ENCODE measurements around the gene DNM3.
"Not testable (repeated sequence)": the region's sequence is repeated elsewhere in the genome, so short reads cannot be mapped to it uniquely, and the experiment has no call there.

The DNM3 gene

DNA sequence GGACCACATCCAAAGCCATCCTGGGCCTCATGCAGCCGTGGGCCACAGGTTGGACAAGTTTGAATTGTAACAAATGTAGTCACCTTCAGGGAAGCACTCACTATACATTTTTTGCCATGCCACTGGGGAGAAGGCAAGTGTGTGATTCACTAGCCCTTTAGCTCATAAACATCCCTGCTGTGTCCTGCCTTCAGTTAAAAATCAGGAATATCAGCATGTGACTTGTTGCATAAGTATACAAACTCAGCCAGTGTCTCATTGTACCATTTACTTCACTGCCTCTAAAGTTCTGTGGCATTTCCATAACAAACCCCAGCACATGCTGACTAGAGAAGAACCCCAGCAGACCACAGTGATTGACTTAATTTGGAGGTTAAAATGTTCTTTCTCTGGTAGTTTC lies 437.2 kb downstream of the DNM3 start:
- Histone ChIP-seq H3K27me3 (ENCODE audit: low read depth) (no peaks in the 10 kb centered on the region), H3K9me3 (no peaks in the 10 kb centered on the region), H3K4me1 (no peaks in the 10 kb centered on the region), H3K36me3 (replicated peaks) (no peaks in the 10 kb centered on the region), H3K4me3 (no peak overlapping the region)
- in situ Hi-C loops (cut with MboI; ENCODE audit: low sequenced_read_pairs), result no loop called here
- DNase-seq (ENCODE audit: low spot score in 2 of 2), result no peak

DNA sequence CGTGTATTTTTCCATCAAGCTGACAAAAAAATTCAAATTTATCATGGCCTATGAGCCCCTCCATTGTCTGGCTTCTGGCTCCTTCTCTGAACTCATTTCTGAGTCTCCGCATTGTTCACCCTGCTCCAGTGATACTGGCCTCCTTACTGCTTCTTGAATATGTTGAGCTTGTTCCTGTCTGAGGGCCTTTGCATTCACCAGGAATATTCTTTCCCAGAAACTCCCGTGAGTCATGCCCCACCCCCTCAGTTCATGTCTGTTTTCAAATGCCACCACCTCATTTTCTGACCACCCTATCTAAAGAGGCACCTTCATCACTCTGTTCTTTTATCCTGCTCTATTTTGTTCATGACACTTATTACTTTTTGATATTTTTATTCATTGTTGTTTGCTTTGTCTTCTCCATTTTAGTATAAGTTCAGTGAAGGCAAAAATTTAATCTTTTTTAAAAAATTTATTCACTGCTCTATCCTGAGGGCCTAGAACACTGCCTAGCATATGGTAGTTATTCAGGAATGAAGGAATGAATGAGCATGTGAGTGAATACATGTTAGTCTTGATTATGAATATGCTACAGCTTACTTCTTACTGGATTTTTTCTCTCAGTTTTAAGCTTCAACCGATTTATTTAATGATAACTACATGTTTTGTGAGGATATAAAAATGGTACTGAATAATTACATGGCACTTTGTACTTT lies 438.8 kb downstream of the DNM3 start:
- Histone ChIP-seq H3K4me1 (no peaks in the 10 kb centered on the region), H3K36me3 (replicated peaks) (no peaks in the 10 kb centered on the region), H3K9me3 (no peaks in the 10 kb centered on the region), H3K27me3 (ENCODE audit: low read depth) (no peaks in the 10 kb centered on the region), H3K4me3 (no peak overlapping the region)
- in situ Hi-C loops (cut with MboI; ENCODE audit: low sequenced_read_pairs), result no loop called here
- DNase-seq (ENCODE audit: low spot score in 2 of 2), result no peak

DNA sequence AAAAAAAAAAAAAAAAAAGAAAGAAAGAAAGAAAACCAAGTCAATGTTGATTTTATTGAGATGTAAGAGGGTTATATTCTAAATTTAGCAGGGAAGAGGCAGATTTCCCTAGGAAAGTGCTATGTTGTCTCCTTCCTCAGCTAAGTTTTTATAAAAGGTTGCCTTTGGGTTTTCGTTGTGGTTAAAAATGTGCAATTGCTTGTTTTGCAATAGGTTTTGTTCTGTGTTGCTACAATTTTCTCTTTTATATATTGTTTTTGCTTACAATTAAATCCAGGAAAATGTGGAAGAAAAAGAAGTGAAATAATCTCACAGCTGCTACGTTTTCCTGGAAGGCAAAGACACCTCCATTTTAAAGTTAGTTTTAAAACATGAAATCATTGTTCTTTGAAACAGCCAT lies 442.5 kb downstream of the DNM3 start:
- Histone ChIP-seq H3K4me3 (no peak overlapping the region), H3K36me3 (replicated peaks) (no peaks in the 10 kb centered on the region), H3K9me3 (no peaks in the 10 kb centered on the region), H3K27me3 (ENCODE audit: low read depth) (no peaks in the 10 kb centered on the region), H3K4me1 (no peaks in the 10 kb centered on the region)
- DNase-seq (ENCODE audit: low spot score in 2 of 2), result no peak
- in situ Hi-C loops (cut with MboI; ENCODE audit: low sequenced_read_pairs), result no loop called here

DNA sequence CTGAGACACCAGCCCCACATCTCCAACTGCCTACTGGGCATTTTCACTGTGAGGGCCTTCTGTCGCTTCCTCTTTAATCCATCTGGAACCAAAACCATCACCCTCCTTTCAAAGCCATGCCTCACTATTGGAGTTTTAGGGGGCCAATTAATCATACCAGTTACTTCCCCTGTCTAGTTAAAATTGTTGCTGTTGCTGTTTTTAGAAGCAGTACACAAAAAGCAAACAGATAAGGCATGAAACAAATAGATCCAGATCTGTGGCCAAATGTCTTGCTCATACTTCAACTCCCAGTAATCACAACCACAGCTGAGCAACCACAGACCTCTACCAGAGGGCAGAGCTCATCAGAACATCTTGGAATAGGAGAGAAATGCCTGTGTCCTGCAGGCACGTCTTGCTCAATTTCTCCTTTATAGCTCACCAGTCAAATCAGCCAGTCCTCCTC lies 445.4 kb downstream of the DNM3 start:
- in situ Hi-C loops (cut with MboI; ENCODE audit: low sequenced_read_pairs), result no loop called here
- Histone ChIP-seq H3K9me3 (no peaks in the 10 kb centered on the region), H3K4me1 (no peaks in the 10 kb centered on the region), H3K4me3 (no peak overlapping the region), H3K27me3 (ENCODE audit: low read depth) (no peaks in the 10 kb centered on the region), H3K36me3 (replicated peaks) (no peaks in the 10 kb centered on the region)
- DNase-seq (ENCODE audit: low spot score in 2 of 2), result no peak

DNA sequence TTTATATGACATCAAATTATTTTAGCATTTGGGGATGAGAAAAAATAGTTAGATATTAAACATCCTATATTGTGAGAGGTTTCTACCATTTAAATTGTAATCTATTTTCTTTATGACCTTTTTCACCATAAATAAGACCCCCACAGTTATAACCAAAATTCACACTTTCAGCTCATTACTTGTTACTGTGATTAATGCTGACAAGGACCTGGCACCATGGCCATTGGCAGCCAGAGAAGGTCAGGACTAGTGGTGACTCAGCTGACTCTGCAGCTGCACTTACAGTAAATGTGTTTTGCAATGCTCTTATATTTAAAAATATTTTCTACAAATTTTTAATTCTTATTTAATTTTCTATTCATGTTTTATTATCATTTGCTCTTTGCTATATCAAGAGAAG lies 445.9 kb downstream of the DNM3 start:
- H3K4me1 ChIP-seq, result no peaks in the 10 kb centered on the region
- no peaks in the 10 kb centered on the region for H3K36me3 ChIP-seq (replicated peaks)
- no peak overlapping the region for H3K4me3 ChIP-seq
- DNase-seq (ENCODE audit: low spot score in 2 of 2), result no peak
- no peaks in the 10 kb centered on the region for H3K9me3 ChIP-seq
- no peaks in the 10 kb centered on the region for H3K27me3 ChIP-seq (ENCODE audit: low read depth)
- in situ Hi-C loops (cut with MboI; ENCODE audit: low sequenced_read_pairs), result no loop called here

DNA sequence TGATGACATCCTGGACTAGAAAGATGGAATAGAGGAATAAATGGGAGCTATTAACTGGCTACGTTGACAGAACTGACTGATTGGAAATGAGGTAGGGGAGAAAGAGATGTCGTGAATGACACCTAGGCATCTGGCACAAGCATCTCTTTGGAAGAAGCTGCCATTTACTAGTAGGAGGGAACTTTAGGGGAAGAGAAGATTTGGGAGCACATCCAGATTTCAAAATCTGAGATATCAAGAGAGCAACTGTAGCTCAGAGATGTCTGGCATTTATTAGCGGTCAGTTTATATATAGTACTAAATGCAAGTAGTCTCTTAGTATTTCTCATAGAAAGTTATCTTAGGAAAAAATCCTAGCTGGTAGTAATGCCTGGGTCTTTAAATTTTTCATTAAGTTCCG lies 447.3 kb downstream of the DNM3 start:
- Histone ChIP-seq H3K4me1 (no peaks in the 10 kb centered on the region; the same call in 1 of the 2 replicates), H3K36me3 (replicated peaks) (no peaks in the 10 kb centered on the region), H3K27me3 (ENCODE audit: low read depth) (no peaks in the 10 kb centered on the region), H3K9me3 (no peaks in the 10 kb centered on the region), H3K4me3 (no peak overlapping the region)
- no peak for DNase-seq (ENCODE audit: low spot score in 2 of 2)
- in situ Hi-C loops (cut with MboI; ENCODE audit: low sequenced_read_pairs), result no loop called here

DNA sequence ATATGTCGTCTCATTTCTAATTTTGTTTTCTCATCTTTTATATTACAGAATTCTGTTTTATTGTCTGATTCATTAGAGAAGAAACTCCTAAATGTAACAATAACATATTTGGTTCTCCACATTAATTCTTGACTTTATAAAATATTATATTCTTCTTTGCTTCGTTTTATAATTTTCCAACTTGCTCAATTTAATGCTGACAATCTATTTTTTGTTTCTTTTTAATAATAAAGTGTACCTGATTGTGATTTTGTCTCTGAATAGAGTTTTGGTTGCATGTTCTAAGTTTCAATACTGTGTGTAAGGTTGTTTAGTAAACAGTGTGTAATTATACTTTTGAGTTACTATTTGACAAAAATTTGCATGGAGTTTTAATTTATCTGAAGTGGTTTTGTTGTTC lies 448.1 kb downstream of the DNM3 start:
- no peaks in the 10 kb centered on the region for H3K9me3 ChIP-seq
- H3K4me3 ChIP-seq, result no peak overlapping the region
- H3K27me3 ChIP-seq (ENCODE audit: low read depth), result no peaks in the 10 kb centered on the region
- H3K36me3 ChIP-seq (replicated peaks), result no peaks in the 10 kb centered on the region
- no peaks in the 10 kb centered on the region; the same call in 1 of the 2 replicates for H3K4me1 ChIP-seq
- no peak for DNase-seq (ENCODE audit: low spot score in 2 of 2)
- in situ Hi-C loops (cut with MboI; ENCODE audit: low sequenced_read_pairs), result no loop called here

DNA sequence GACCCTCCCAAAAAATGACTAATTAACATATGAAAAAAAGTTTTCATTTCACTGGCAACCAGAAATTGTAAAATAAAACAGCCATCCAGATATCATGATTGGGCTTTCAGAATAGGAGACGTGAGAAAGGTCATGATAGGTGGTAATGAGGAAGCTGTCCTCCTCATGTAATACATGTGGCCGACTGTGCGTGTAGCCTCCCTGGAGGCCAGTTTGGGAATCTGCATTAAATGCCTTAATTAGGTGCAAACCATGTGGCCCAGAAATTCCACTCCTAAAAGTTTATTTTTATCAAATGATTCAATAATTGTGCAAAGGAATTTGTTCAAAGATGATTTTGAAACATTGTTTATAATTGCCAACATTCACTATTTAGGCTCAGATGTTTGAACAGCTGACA lies 451.5 kb downstream of the DNM3 start:
- H3K27me3 ChIP-seq (ENCODE audit: low read depth), result no peaks in the 10 kb centered on the region
- H3K4me3 ChIP-seq, result no peak overlapping the region
- H3K9me3 ChIP-seq, result no peaks in the 10 kb centered on the region
- H3K36me3 ChIP-seq (replicated peaks), result no peaks in the 10 kb centered on the region
- no peak for DNase-seq (ENCODE audit: low spot score in 2 of 2)
- in situ Hi-C loops (cut with MboI; ENCODE audit: low sequenced_read_pairs), result no loop called here
- H3K4me1 ChIP-seq, result no peaks in the 10 kb centered on the region; the same call in 1 of the 2 replicates

DNA sequence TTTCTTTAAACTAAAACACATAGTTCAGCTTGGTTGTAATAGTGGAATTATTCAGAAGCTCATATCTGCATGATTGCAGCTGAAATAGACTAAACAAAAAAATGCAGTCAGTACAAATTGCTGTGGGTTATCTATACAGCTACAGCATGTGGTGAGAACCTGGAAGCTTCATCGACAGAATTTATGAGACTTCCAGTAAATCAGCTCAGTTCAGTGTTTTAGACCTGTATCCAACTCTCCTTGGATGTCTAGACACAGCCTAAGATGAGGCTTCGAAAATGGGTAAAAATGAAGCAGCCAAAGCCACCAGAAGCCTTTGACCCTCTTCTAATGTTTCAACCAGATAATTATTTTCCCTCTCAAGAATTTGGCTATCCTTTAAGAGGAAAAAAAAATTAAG lies 452.1 kb downstream of the DNM3 start:
- in situ Hi-C loops (cut with MboI; ENCODE audit: low sequenced_read_pairs), result no loop called here
- Histone ChIP-seq H3K9me3 (no peaks in the 10 kb centered on the region), H3K4me1 (no peaks in the 10 kb centered on the region; the same call in 1 of the 2 replicates), H3K36me3 (replicated peaks) (no peaks in the 10 kb centered on the region), H3K27me3 (ENCODE audit: low read depth) (no peaks in the 10 kb centered on the region), H3K4me3 (no peak overlapping the region)
- DNase-seq (ENCODE audit: low spot score in 2 of 2), result no peak

DNA sequence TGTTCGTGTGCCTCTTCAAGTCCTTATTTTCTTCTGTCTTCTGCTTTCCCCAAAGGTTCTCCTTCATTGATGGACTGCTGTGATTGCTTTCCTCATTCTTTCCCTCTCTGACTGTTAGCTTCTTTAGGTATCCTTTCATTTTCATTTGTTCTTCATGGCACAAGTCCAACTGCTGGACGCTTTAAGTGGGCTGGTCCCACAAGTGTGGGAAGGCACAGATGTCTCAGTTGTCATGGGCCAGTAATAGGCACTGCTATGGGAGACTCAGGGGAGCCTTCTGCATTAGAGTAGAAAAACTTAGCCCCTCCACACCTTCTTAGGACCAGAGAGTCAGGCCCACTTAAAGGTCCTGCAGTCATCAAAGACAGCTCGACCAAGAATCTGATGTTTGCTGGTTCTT lies 456.8 kb downstream of the DNM3 start:
- in situ Hi-C loops (cut with MboI; ENCODE audit: low sequenced_read_pairs), result no loop called here
- H3K4me3 ChIP-seq, result no peak overlapping the region
- H3K4me1 ChIP-seq, result no peaks in the 10 kb centered on the region
- no peak for DNase-seq (ENCODE audit: low spot score in 2 of 2)
- no peaks in the 10 kb centered on the region for H3K9me3 ChIP-seq
- H3K27me3 ChIP-seq (ENCODE audit: low read depth), result no peaks in the 10 kb centered on the region
- H3K36me3 ChIP-seq (replicated peaks), result no peaks in the 10 kb centered on the region

DNA sequence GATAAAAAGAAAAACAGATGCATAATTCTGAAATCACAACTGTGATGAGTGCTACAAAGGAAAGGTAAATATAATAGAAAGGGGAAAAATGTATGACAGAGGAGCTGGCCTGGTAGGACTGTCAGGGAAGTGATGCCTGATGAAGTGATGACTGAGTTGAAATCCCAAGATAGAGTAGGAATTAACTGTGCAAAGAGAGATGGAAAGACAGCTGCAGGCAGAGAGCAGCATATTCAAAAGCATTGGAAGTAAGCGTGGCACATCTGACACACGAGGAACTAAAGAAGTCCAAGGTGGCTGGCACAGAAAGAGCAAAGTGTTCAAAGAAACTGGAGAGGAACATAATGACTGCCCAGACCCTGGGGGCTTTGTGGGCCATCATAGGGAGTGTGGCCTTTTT lies 457.6 kb downstream of the DNM3 start:
- in situ Hi-C loops (cut with MboI; ENCODE audit: low sequenced_read_pairs), result no loop called here
- Histone ChIP-seq H3K36me3 (replicated peaks) (no peaks in the 10 kb centered on the region), H3K27me3 (ENCODE audit: low read depth) (no peaks in the 10 kb centered on the region), H3K4me3 (no peak overlapping the region), H3K9me3 (no peaks in the 10 kb centered on the region), H3K4me1 (no peaks in the 10 kb centered on the region)
- no peak for DNase-seq (ENCODE audit: low spot score in 2 of 2)

DNA sequence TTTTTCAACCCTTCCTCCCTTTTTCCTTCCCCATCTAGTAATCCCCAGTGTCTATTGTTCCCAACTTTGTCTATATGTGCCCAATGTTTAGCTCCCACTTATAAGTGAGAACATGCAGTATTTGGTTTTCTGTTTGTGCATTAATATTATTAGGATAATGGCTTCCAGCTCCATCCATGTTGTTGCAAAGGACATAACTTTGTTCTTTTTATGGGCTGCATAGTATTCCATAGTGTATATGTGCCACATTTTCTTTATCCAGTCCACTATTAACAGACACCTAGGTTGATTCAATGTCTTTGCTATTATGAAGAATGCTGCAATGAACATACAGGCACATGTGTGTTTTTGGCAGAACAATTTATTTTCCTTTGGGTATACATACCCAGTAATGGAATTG lies 458.2 kb downstream of the DNM3 start:
- Histone ChIP-seq H3K4me1 (no peaks in the 10 kb centered on the region), H3K9me3 (no peaks in the 10 kb centered on the region), H3K4me3 (no peak overlapping the region), H3K36me3 (replicated peaks) (no peaks in the 10 kb centered on the region), H3K27me3 (ENCODE audit: low read depth) (no peaks in the 10 kb centered on the region)
- in situ Hi-C loops (cut with MboI; ENCODE audit: low sequenced_read_pairs), result no loop called here
- no peak for DNase-seq (ENCODE audit: low spot score in 2 of 2)

DNA sequence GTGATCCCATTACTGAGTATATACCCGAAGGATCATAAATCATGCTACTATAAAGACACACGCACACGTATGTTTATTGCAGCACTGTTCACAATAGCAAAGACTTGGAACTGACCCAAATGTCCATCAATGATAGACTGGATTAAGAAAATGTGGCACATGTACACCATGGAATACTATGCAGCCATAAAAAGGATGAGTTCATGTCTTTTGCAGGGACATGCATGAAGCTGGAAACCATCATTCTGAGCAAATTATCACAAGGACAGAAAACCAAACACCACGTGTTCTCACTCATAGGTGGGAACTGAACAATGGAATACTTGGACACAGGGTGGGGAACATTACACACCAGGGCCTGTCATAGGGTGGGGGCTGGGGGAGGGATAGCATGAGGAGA lies 466.2 kb downstream of the DNM3 start:
- H3K4me1 ChIP-seq; H3K27me3 ChIP-seq (ENCODE audit: low read depth); H3K36me3 ChIP-seq (replicated peaks); H3K9me3 ChIP-seq; DNase-seq (ENCODE audit: low spot score in 2 of 2); H3K4me3 ChIP-seq; in situ Hi-C loops (cut with MboI; ENCODE audit: low sequenced_read_pairs): not testable (repeated sequence)

DNA sequence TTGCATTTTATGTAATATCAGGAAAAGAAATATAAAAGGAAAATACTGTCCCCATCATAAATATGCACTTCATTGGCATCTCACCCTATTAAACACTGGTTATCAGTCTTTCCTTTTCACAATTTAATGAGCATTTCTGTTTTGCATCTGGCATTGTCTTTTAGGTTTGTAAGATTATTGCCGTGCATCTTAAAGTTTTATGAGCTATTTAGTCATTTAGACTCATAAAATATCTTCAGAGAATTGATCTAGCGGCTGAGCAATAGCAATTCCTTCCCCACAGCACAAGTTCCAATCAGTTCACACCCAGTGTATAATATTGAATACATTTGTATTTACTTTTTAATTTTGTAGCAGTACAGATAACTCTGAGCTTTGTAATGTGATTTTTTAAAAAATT lies 466.8 kb downstream of the DNM3 start:
- no peaks in the 10 kb centered on the region for H3K36me3 ChIP-seq (replicated peaks)
- H3K27me3 ChIP-seq (ENCODE audit: low read depth), result no peaks in the 10 kb centered on the region
- in situ Hi-C loops (cut with MboI; ENCODE audit: low sequenced_read_pairs), result no loop called here
- no peak for DNase-seq (ENCODE audit: low spot score in 2 of 2)
- H3K9me3 ChIP-seq, result no peaks in the 10 kb centered on the region
- H3K4me1 ChIP-seq, result no peaks in the 10 kb centered on the region
- H3K4me3 ChIP-seq, result no peak overlapping the region

DNA sequence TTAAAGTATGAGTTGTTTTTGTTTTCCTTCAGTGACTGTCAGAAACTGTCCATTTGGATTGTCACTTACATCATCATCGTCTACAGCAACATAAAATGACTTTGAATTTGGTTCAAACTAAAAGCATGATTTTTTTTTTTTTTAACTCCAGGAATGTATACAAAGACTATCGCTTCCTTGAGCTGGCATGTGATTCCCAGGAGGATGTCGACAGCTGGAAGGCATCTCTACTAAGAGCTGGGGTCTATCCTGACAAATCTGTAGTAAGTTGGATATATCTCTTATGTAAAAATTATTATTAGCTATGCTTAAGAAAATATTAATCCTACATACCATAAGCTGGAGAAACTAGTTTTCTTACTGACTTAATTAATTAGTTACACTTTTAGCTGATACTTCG lies 467.3 kb downstream of the DNM3 start:
- in situ Hi-C loops (cut with MboI; ENCODE audit: low sequenced_read_pairs), result no loop called here
- H3K4me1 ChIP-seq, result no peaks in the 10 kb centered on the region
- no peak for DNase-seq (ENCODE audit: low spot score in 2 of 2)

More for the DNA sequence above, 467.3 kb downstream of the DNM3 start:
- no peak overlapping the region for H3K4me3 ChIP-seq
- H3K36me3 ChIP-seq (replicated peaks), result no peaks in the 10 kb centered on the region
- H3K27me3 ChIP-seq (ENCODE audit: low read depth), result no peaks in the 10 kb centered on the region
- H3K9me3 ChIP-seq, result no peaks in the 10 kb centered on the region

All from HAP-1 (cell line).